Erythroblast (primary cell): ENCODE results near the gene EIF4EBP3.

ENCODE experiments used
- GATA1 ChIP-seq: IDR thresholded peaks from 2 replicates; pipeline ENCODE4 v1.6.1; 2011; ENCODE audit warnings: low read depth, mild to moderate bottlenecking, control low read depth, low read length, moderate library complexity
- POLR2A ChIP-seq: IDR thresholded peaks from 2 replicates; pipeline ENCODE4 v1.6.1; 2011; ENCODE audit warnings: mild to moderate bottlenecking, low read length

GRCh38 chr5:140574165-140574564 lies 26.7 kb downstream of the EIF4EBP3 start:
- no peak for TF ChIP-seq POLR2A
- TF ChIP-seq GATA1: no peak
